ENCODE results near the gene ZSWIM3. TPM values are rescaled to one million over a fixed set of nuclear protein-coding genes. Genes with fewer than 3 reads are reported as not detected.

Gene ZSWIM3
- total RNA-seq, 4 donors from 2014 or later: 2.2 to 8.3 (median 5.7) TPM

GRCh38 chr20:45822857-45823256 is 34.6 kb upstream of the ZSWIM3 start:
- Histone ChIP-seq H3K36me3 (no peaks in the 10 kb centered on the region), H3K4me3 (peak overlapping the region in 2 of 4 donors; percentile 11 to 44), H3K27me3 (peaks cover 13% of the 10 kb centered on the region), H3K9me3 (no peaks in the 10 kb centered on the region), H3K27ac (peak overlapping the region; percentile 65 to 75 (median 70)), H3K4me1 (peaks cover 4 to 44% (median 29%) of the 10 kb centered on the region in 4 donors)
- 13% methylated on average over 8 of the region's 24 CpGs; no CpG with 5 or more reads in 1 of the 2 donors for WGBS, 2 donors (ENCODE audit: low coverage in 1 of 2)
- no peak for TF ChIP-seq POLR2AphosphoS5 (IDR thresholded peaks at IDR 0.05)
- no peak for TF ChIP-seq EP300 (IDR thresholded peaks at IDR 0.05; ENCODE audit: low read depth)
- no peak for TF ChIP-seq CTCF (IDR thresholded peaks at IDR 0.05)
- TF ChIP-seq POLR2A (IDR thresholded peaks at IDR 0.05): no peak
- in situ Hi-C loops (cut with MboI; ENCODE audit: low pct_ligation_motif_present in 1 of 4, low pct_unique_long_range_greater_than_20kb in 1 of 4, low sequenced_read_pairs in 3 of 4): loop anchor here in 2 of 4 donors (10.0 to 25.0 kb wide), 2 partner anchors 122 to 139 kb away; partner anchors contain the start of gene ZNF335 (in 1 of the 2)
- DNase-seq: peak; percentile 64
- intact Hi-C loops (cut with DNase I; ENCODE audit: low total_unique reads): no loop called here

- Histone ChIP-seq H3K27me3 (peaks cover 13% of the 10 kb centered on the region), H3K36me3 (no peaks in the 10 kb centered on the region), H3K27ac (peak overlapping the region in 1 of 4 donors; percentile 69), H3K4me3 (peak overlapping the region in 3 of 4 donors; percentile 6 to 44 (median 8)), H3K4me1 (peaks cover 4 to 42% (median 27%) of the 10 kb centered on the region in 4 donors), H3K9me3 (no peaks in the 10 kb centered on the region)
- DNase-seq: peak; percentile 72
- intact Hi-C loops (cut with DNase I; ENCODE audit: low total_unique reads) (no loop called here), in situ Hi-C loops (cut with MboI; ENCODE audit: low pct_ligation_motif_present in 1 of 4, low pct_unique_long_range_greater_than_20kb in 1 of 4, low sequenced_read_pairs in 3 of 4) (loop anchor here in 2 of 4 donors (10.0 to 25.0 kb wide), 2 partner anchors 121 to 138 kb away; partner anchors contain the start of gene ZNF335 (in 1 of the 2))
- WGBS, 2 donors (ENCODE audit: low coverage in 1 of 2): 13 to 20% methylated on average over 9 to 49 of the region's 57 CpGs
- peak; percentile 43 to 61 (median 53) for TF ChIP-seq CTCF (IDR thresholded peaks at IDR 0.05)
- no peak for TF ChIP-seq POLR2AphosphoS5 (IDR thresholded peaks at IDR 0.05)
- no peak for TF ChIP-seq EP300 (IDR thresholded peaks at IDR 0.05; ENCODE audit: low read depth)
- no peak for TF ChIP-seq POLR2A (IDR thresholded peaks at IDR 0.05)
Measured at GRCh38 chr20:45823949-45824835, 33.2 kb upstream of the ZSWIM3 start.

- intact Hi-C loops (cut with DNase I; ENCODE audit: low total_unique reads) (no loop called here), in situ Hi-C loops (cut with MboI; ENCODE audit: low pct_ligation_motif_present in 1 of 4, low pct_unique_long_range_greater_than_20kb in 1 of 4, low sequenced_read_pairs in 3 of 4) (loop anchor here in 1 of 4 donors (10.0 kb wide), 1 partner anchor 118 kb away; no protein-coding TSS in a partner anchor)
- H3K36me3 ChIP-seq: no peaks in the 10 kb centered on the region
- H3K4me1 ChIP-seq: peaks cover 4 to 37% (median 27%) of the 10 kb centered on the region in 4 donors
- peak overlapping the region; percentile 20 to 49 (median 28) for H3K27ac ChIP-seq
- no peak for DNase-seq
- TF ChIP-seq EP300 (IDR thresholded peaks at IDR 0.05; ENCODE audit: low read depth) (no peak), POLR2AphosphoS5 (IDR thresholded peaks at IDR 0.05) (no peak), CTCF (IDR thresholded peaks at IDR 0.05) (no peak), POLR2A (IDR thresholded peaks at IDR 0.05) (no peak)
- no peaks in the 10 kb centered on the region for H3K9me3 ChIP-seq
- WGBS, 2 donors (ENCODE audit: low coverage in 1 of 2): 67% methylated on average over 6 of the region's 6 CpGs; no CpG with 5 or more reads in 1 of the 2 donors
- H3K27me3 ChIP-seq: peaks cover 13% of the 10 kb centered on the region
- H3K4me3 ChIP-seq: no peak overlapping the region
Measured at GRCh38 chr20:45826381-45827019, 30.9 kb upstream of the ZSWIM3 start.
